ENCODE data around the gene GPR142. TPM values are rescaled to one million over a fixed set of nuclear protein-coding genes. Genes with fewer than 3 reads are reported as not detected.

Gene GPR142
- polyA plus RNA-seq, 1 donor (not counting 4 experiments of a cell fraction or from before 2014, with no cell fraction given): not detected

DNA sequence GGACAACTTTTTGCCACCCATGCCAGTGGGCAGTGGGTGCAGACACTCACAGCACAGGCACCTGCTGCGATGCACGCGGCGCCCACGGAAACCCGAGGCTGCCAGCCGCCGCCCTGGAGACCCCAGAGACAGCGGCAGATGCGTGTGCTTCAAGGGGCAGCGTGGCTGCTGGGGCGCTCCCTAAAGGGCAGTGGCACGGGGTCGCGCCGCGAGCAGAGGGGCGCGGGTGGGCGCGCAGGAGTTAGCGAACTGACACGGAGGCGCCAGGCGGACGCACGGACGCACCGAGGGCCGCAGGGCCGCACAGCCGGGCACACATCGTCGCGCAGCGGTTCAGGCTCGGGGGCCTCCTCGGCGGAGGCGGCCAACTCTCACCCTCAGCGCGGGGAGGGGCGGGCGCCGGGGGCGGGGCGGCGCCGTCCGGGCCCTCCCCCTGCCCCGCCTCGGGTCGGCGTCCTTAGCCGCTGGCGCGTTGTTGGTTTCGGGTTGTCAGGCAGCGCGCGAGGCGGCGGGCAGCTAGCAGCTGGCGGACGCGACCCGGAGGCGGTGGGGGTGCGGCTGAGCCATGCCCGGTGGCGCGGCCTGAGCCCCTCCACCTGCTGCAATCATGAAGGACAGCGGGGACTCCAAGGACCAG lies 41.4 kb upstream of the GPR142 start, which contains the start of gene KIF19:
Gene KIF19, plus strand, starts transcription at position 484 of the 637 bp plus-strand sequence. Its CDS starts 124 bp downstream, at position 608.
- Histone ChIP-seq H3K9me1 (ENCODE audit: control insufficient read depth, extremely low read depth, insufficient read depth, low read length) (no peaks in the 10 kb centered on the region), H3K4me3 (ENCODE audit: control insufficient read depth in 2 of 3, extremely low read depth in 1 of 3, insufficient read depth in 2 of 3, low read depth in 1 of 3, low read length in 3 of 3) (peak within 1 kb of the TSS in 2 of 3 experiments; percentile 8 to 18), H4K20me1 (ENCODE audit: control insufficient read depth, extremely low read depth, insufficient read depth, low read length) (no peaks in the 10 kb centered on the region), H3K4me2 (ENCODE audit: control insufficient read depth, extremely low read depth, insufficient read depth, low read depth, low read length) (peak within 1 kb of the TSS; percentile 60), H3K9ac (ENCODE audit: control insufficient read depth, extremely low read depth, insufficient read depth, low read length) (no peak within 1 kb of the TSS), H2AFZ (ENCODE audit: control insufficient read depth, low read length) (no peak within 1 kb of the TSS), H3K4me1 (ENCODE audit: control insufficient read depth, extremely low read depth, insufficient read depth, low read length) (no peaks in the 10 kb centered on the region), H3K27me3 (ENCODE audit: control insufficient read depth, extremely low read depth, insufficient read depth, low read length) (peaks cover 32% of the 10 kb centered on the region), H3K9me3 (ENCODE audit: control insufficient read depth, low read depth, low read length) (no peaks in the 10 kb centered on the region), H3K79me2 (ENCODE audit: control insufficient read depth, insufficient read depth, low read length) (no peaks in the 10 kb centered on the region), H3K36me3 (ENCODE audit: control insufficient read depth in 2 of 2, extremely low read depth in 1 of 2, insufficient read depth in 2 of 2, low read length in 2 of 2) (no peaks in the 10 kb centered on the region), H3K27ac (ENCODE audit: control insufficient read depth, insufficient read depth, low read length) (no peak within 1 kb of the TSS)
- dilution Hi-C loops (cut with MboI; ENCODE audit: extremely low pct_ligation_motif_present, low sequenced_read_pairs): no loop called here
- DNase-seq (ENCODE audit: low read depth, low spot score): no peak
- no peak for FAIRE-seq
- TF ChIP-seq, protein P1, sequence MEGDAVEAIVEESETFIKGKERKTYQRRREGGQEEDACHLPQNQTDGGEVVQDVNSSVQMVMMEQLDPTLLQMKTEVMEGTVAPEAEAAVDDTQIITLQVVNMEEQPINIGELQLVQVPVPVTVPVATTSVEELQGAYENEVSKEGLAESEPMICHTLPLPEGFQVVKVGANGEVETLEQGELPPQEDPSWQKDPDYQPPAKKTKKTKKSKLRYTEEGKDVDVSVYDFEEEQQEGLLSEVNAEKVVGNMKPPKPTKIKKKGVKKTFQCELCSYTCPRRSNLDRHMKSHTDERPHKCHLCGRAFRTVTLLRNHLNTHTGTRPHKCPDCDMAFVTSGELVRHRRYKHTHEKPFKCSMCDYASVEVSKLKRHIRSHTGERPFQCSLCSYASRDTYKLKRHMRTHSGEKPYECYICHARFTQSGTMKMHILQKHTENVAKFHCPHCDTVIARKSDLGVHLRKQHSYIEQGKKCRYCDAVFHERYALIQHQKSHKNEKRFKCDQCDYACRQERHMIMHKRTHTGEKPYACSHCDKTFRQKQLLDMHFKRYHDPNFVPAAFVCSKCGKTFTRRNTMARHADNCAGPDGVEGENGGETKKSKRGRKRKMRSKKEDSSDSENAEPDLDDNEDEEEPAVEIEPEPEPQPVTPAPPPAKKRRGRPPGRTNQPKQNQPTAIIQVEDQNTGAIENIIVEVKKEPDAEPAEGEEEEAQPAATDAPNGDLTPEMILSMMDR (optimal IDR thresholded peaks at IDR 0.05 in 1 of 3, IDR thresholded peaks at IDR 0.05 in 1 of 3, conservative IDR thresholded peaks at IDR 0.05 in 1 of 3; ENCODE audit: extremely low read depth in 1 of 3, insufficient read depth in 2 of 3, low read length in 3 of 3): no peak
- TF ChIP-seq EZH2 (IDR thresholded peaks at IDR 0.05; ENCODE audit: low read length): peak; percentile 32

DNA sequence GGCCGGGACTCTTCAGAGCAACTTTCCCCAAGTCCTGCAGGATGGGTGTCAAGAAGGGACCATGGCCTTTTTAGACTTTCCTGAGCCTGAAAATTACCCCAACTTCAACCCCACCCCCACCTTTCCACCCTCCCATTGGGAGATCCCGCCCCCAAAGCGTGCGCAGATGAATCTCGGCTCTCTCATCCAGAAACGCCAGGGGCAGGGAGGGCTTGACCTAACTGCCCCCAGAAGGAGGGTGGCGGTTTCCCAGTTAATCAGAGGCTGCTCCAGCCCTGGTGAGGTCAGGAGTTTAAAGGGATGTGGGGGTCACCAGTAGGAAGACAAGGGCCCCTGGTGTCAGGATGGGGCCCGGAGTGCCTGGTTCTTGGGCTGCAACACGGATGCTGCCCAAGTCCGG lies 40.8 kb upstream of the GPR142 start:
- no peak for FAIRE-seq
- H3K27ac ChIP-seq (ENCODE audit: control insufficient read depth, insufficient read depth, low read length): no peak overlapping the region
- H3K9me3 ChIP-seq (ENCODE audit: control insufficient read depth, low read depth, low read length): no peaks in the 10 kb centered on the region
- peak overlapping the region in 2 of 3 experiments; percentile 8 to 18 for H3K4me3 ChIP-seq (ENCODE audit: control insufficient read depth in 2 of 3, extremely low read depth in 1 of 3, insufficient read depth in 2 of 3, low read depth in 1 of 3, low read length in 3 of 3)
- H3K9ac ChIP-seq (ENCODE audit: control insufficient read depth, extremely low read depth, insufficient read depth, low read length): no peak overlapping the region
- no peak overlapping the region for H2AFZ ChIP-seq (ENCODE audit: control insufficient read depth, low read length)
- no peak for DNase-seq (ENCODE audit: low read depth, low spot score)
- dilution Hi-C loops (cut with MboI; ENCODE audit: extremely low pct_ligation_motif_present, low sequenced_read_pairs): no loop called here
- peaks cover 32% of the 10 kb centered on the region for H3K27me3 ChIP-seq (ENCODE audit: control insufficient read depth, extremely low read depth, insufficient read depth, low read length)
- no peaks in the 10 kb centered on the region for H4K20me1 ChIP-seq (ENCODE audit: control insufficient read depth, extremely low read depth, insufficient read depth, low read length)
- H3K79me2 ChIP-seq (ENCODE audit: control insufficient read depth, insufficient read depth, low read length): no peaks in the 10 kb centered on the region
- H3K4me2 ChIP-seq (ENCODE audit: control insufficient read depth, extremely low read depth, insufficient read depth, low read depth, low read length): peak overlapping the region; percentile 60
- H3K36me3 ChIP-seq (ENCODE audit: control insufficient read depth in 2 of 2, extremely low read depth in 1 of 2, insufficient read depth in 2 of 2, low read length in 2 of 2): no peaks in the 10 kb centered on the region
- TF ChIP-seq EZH2 (IDR thresholded peaks at IDR 0.05; ENCODE audit: low read length): no peak
- TF ChIP-seq, protein P1 (optimal IDR thresholded peaks at IDR 0.05 in 1 of 3, IDR thresholded peaks at IDR 0.05 in 1 of 3, conservative IDR thresholded peaks at IDR 0.05 in 1 of 3; ENCODE audit: extremely low read depth in 1 of 3, insufficient read depth in 2 of 3, low read length in 3 of 3): no peak
- H3K4me1 ChIP-seq (ENCODE audit: control insufficient read depth, extremely low read depth, insufficient read depth, low read length): no peaks in the 10 kb centered on the region
- no peaks in the 10 kb centered on the region for H3K9me1 ChIP-seq (ENCODE audit: control insufficient read depth, extremely low read depth, insufficient read depth, low read length)

Data from keratinocyte (primary cell).